ENCODE measurements around the gene NSMCE1.
"Not testable (repeated sequence)": the region's sequence is repeated elsewhere in the genome, so short reads cannot be mapped to it uniquely, and the experiment has no call there.

NSMCE1 gene

GRCh38 chr16:27269300-27270150 lies 953 bp upstream of the NSMCE1 start:
- no peak for DNase-seq

- DNase-seq: no peak
These were observed 1.4 kb downstream of the NSMCE1 start for GRCh38 chr16:27267037-27267677.

GRCh38 chr16:27265982-27266381 lies 2.6 kb downstream of the NSMCE1 start:
- no peak for DNase-seq

GRCh38 chr16:27264151-27264550 lies 4.4 kb downstream of the NSMCE1 start:
- DNase-seq: no peak

GRCh38 chr16:27262904-27263423 lies 5.6 kb downstream of the NSMCE1 start:
- not testable (repeated sequence) for DNase-seq

GRCh38 chr16:27259710-27260109 lies 8.9 kb downstream of the NSMCE1 start:
- DNase-seq: no peak

- no peak for DNase-seq
These were observed 10.3 kb downstream of the NSMCE1 start for GRCh38 chr16:27258241-27258734.

- no peak for DNase-seq
These were observed 11.3 kb downstream of the NSMCE1 start for GRCh38 chr16:27257271-27257670.

- no peak for DNase-seq
These were observed 11.7 kb downstream of the NSMCE1 start for GRCh38 chr16:27256861-27257260.

GRCh38 chr16:27254262-27254811 lies 14.2 kb downstream of the NSMCE1 start:
- DNase-seq: no peak

- DNase-seq: no peak
These were observed 15.0 kb downstream of the NSMCE1 start for GRCh38 chr16:27253526-27253930.

- DNase-seq: no peak
These were observed 16.4 kb downstream of the NSMCE1 start for GRCh38 chr16:27252206-27252585.

GRCh38 chr16:27251541-27252205 lies 16.9 kb downstream of the NSMCE1 start:
- no peak for DNase-seq

- not testable (repeated sequence) for DNase-seq
These were observed 19.7 kb downstream of the NSMCE1 start for GRCh38 chr16:27248886-27249285.

- no peak for DNase-seq
These were observed 20.5 kb downstream of the NSMCE1 start for GRCh38 chr16:27248036-27248435.

- DNase-seq: peak; percentile 44
These were observed 21.5 kb downstream of the NSMCE1 start for GRCh38 chr16:27247076-27247475.

GRCh38 chr16:27246439-27246838 lies 22.1 kb downstream of the NSMCE1 start:
- no peak for DNase-seq

GRCh38 chr16:27245276-27246172 lies 23.0 kb downstream of the NSMCE1 start:
- DNase-seq: no peak

GRCh38 chr16:27244363-27244755 lies 24.2 kb downstream of the NSMCE1 start:
- no peak for DNase-seq

GRCh38 chr16:27243725-27244362 lies 24.7 kb downstream of the NSMCE1 start:
- DNase-seq: no peak

- no peak for DNase-seq
These were observed 25.5 kb downstream of the NSMCE1 start for GRCh38 chr16:27242868-27243590.
